NB4 (cell line): ENCODE measurements around the gene EFNB1.

Source experiments
- CTCF ChIP-seq: IDR thresholded peaks from one replicate; pipeline ENCODE4 v1.5.1; 2012; ENCODE audit warnings: low read depth, low read length
- MAX ChIP-seq: IDR thresholded peaks from 2 replicates; pipeline ENCODE4 v1.6.1; 2011; ENCODE audit warnings: low read depth, low read length
- POLR2A ChIP-seq: IDR thresholded peaks from 2 replicates; pipeline ENCODE4 v1.6.1; 2011; ENCODE audit warnings: mild to moderate bottlenecking; ENCODE audit not compliant: insufficient read length; ENCODE audit errors: extremely low read depth

- no peak for TF ChIP-seq CTCF
- no peak for TF ChIP-seq POLR2A
- no peak for TF ChIP-seq MAX
These were observed 15.2 kb downstream of the EFNB1 start for GRCh38 chrX:68843992-68844391.
